Measurements from ENCODE around the gene BICDL2. TPM values are rescaled to one million over a fixed set of nuclear protein-coding genes. Genes with fewer than 3 reads are reported as not detected.
"Not testable (repeated sequence)": the region's sequence is repeated elsewhere in the genome, so short reads cannot be mapped to it uniquely, and the experiment has no call there.

The BICDL2 gene
- total RNA-seq = 100 to 1,000 TPM; 132 to 357 TPM

DNA sequence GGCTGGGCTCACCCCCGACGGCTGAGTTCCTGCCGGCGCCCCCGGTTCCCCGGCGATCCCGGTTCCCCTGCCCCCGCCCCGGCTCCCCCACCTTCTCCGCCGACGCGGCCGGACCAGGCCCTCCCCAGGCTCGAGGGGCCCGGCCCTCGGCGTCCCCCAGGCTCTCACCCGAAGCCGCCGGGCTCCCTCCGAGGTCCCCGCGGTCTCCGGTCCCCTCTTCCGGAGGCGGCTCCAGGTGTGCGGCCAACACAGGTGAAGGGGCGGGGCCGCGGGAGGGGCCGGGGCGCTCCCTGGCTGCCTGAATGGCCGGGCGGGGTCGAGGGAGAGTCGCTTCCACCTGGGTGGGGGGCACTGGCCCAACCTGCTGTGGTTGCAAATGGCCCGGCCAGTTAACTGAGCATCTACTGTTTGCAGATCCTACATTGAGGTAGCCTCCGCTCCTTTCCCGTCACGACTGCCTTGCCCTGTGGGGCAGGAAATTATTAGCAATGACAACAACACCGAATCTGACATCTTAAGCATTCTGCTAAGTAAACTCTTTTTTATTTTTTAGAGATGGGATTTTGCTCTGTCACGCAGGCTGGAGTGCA lies at the start of gene BICDL2:
Gene BICDL2 (minus strand): TSS at position 219 of the 590 bp plus-strand sequence. CDS start 1,448 bp downstream, outside the sequence.
- ATAC-seq (peak; percentile 64), DNase-seq (peak; percentile 79 to 87 (median 82))
- peak within 1 kb of the TSS; percentile 52 to 92 for H3K4me3 ChIP-seq
- peaks cover 61% of the 10 kb centered on the region for H3K4me1 ChIP-seq
- 5 to 19% methylated on average over 5 to 42 of the region's 44 CpGs for WGBS, 2 donors
- TF ChIP-seq CTCF (IDR thresholded peaks at IDR 0.05) = no peak
- peak in 2 of 3 donors; percentile 18 to 57 for TF ChIP-seq POLR2A (IDR thresholded peaks at IDR 0.05)
- peak within 1 kb of the TSS; percentile 95 for H3K27ac ChIP-seq
- no peaks in the 10 kb centered on the region for H3K27me3 ChIP-seq
- H3K9me3 ChIP-seq = no peaks in the 10 kb centered on the region
- no peaks in the 10 kb centered on the region for H3K36me3 ChIP-seq (replicated peaks in 1 of 2; ENCODE audit: insufficient read depth in 1 of 2, low read depth in 2 of 2)
- intact Hi-C loops (cut with DNase I) = no loop called here

GRCh38 chr16:3085868-3086595 lies 49.3 kb upstream of the BICDL2 start:
- 75 to 84% methylated on average over 17 of the region's 17 CpGs for WGBS, 2 donors

DNA sequence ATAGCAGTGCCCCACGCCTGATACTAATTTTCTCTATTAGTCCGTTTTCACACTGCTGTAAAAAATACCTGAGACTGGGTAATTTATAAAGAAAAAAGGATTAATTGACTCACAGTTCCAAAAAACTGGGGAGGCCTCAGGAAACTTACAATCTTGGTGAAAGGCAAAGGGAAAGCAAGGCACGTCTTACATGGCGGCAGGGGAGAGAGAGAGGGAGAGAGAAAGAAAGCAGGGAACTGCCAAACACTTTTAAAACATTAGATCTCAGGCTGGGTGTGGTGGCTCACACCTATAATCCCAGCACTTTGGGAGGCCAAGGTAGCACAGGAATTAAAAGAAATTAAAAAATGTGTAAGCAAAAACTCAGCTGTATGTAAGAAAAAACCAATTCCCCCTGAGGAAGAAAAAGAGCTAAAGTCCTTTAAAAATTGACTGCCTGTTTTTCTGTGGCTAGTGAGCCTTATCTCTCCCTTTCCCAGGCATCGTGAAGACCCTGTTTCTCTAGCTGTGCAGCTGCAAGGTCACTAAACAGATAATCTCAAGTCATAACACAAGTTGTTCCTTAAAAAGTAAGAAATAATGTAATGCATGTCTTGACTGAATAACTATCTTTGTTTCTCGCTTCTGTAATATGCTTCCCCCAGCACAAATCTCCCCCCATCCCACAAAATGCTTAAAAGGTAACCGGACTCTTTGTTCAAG lies 48.4 kb upstream of the BICDL2 start:
- ATAC-seq (no peak), DNase-seq (no peak)
- no peaks in the 10 kb centered on the region for H3K9me3 ChIP-seq
- no peak overlapping the region for H3K27ac ChIP-seq
- H3K27me3 ChIP-seq = no peaks in the 10 kb centered on the region
- H3K36me3 ChIP-seq (replicated peaks in 1 of 2; ENCODE audit: insufficient read depth in 1 of 2, low read depth in 2 of 2) = no peaks in the 10 kb centered on the region
- no peak overlapping the region for H3K4me3 ChIP-seq
- WGBS, 2 donors = 67 to 69% methylated on average over 7 of the region's 7 CpGs
- H3K4me1 ChIP-seq = no peaks in the 10 kb centered on the region
- intact Hi-C loops (cut with DNase I) = no loop called here
- TF ChIP-seq CTCF (IDR thresholded peaks at IDR 0.05) (no peak), POLR2A (IDR thresholded peaks at IDR 0.05) (no peak)

More at GRCh38 chr16:3085868-3086595, 49.3 kb upstream of the BICDL2 start:
- H3K4me1 ChIP-seq = no peaks in the 10 kb centered on the region
- ATAC-seq = no peak
- no peak overlapping the region for H3K4me3 ChIP-seq
- H3K36me3 ChIP-seq (replicated peaks in 1 of 2; ENCODE audit: insufficient read depth in 1 of 2, low read depth in 2 of 2) = no peaks in the 10 kb centered on the region
- no peak for DNase-seq
- no peak overlapping the region for H3K27ac ChIP-seq
- no peaks in the 10 kb centered on the region for H3K9me3 ChIP-seq
- H3K27me3 ChIP-seq = no peaks in the 10 kb centered on the region
- no peak for TF ChIP-seq POLR2A (IDR thresholded peaks at IDR 0.05)
- TF ChIP-seq CTCF (IDR thresholded peaks at IDR 0.05) = no peak
- intact Hi-C loops (cut with DNase I) = no loop called here

GRCh38 chr16:3084491-3084890 lies 47.7 kb upstream of the BICDL2 start:
- H3K36me3 ChIP-seq (replicated peaks in 1 of 2; ENCODE audit: insufficient read depth in 1 of 2, low read depth in 2 of 2) = no peaks in the 10 kb centered on the region
- no peaks in the 10 kb centered on the region for H3K9me3 ChIP-seq
- no peak overlapping the region for H3K4me3 ChIP-seq
- ATAC-seq (no peak), DNase-seq (no peak)
- no peaks in the 10 kb centered on the region for H3K27me3 ChIP-seq
- H3K27ac ChIP-seq = no peak overlapping the region
- 67 to 84% methylated on average over 1 of the region's 1 CpG for WGBS, 2 donors
- intact Hi-C loops (cut with DNase I) = no loop called here
- no peak for TF ChIP-seq POLR2A (IDR thresholded peaks at IDR 0.05)
- TF ChIP-seq CTCF (IDR thresholded peaks at IDR 0.05) = no peak
- no peaks in the 10 kb centered on the region for H3K4me1 ChIP-seq

GRCh38 chr16:3083408-3083807 lies 46.7 kb upstream of the BICDL2 start:
- 90% methylated on average over 8 of the region's 8 CpGs; no CpG with 5 or more reads in 1 of the 2 donors for WGBS, 2 donors
- DNase-seq; H3K4me3 ChIP-seq; H3K27me3 ChIP-seq; H3K4me1 ChIP-seq; H3K27ac ChIP-seq; H3K36me3 ChIP-seq (replicated peaks in 1 of 2; ENCODE audit: insufficient read depth in 1 of 2, low read depth in 2 of 2); H3K9me3 ChIP-seq; intact Hi-C loops (cut with DNase I); ATAC-seq: not testable (repeated sequence)

- H3K36me3 ChIP-seq (replicated peaks in 1 of 2; ENCODE audit: insufficient read depth in 1 of 2, low read depth in 2 of 2); DNase-seq; ATAC-seq; H3K4me3 ChIP-seq; H3K27me3 ChIP-seq; H3K27ac ChIP-seq; H3K4me1 ChIP-seq; H3K9me3 ChIP-seq; intact Hi-C loops (cut with DNase I): not testable (repeated sequence)
- 89 to 92% methylated on average over 13 of the region's 13 CpGs for whole genome bisulfite sequencing, 2 donors
Measured at GRCh38 chr16:3081957-3082356, 45.2 kb upstream of the BICDL2 start.

All from body of pancreas (tissue), 4 donors.